Superior temporal gyrus (tissue), 1 donor: ENCODE data around the gene DGLUCY.
"Not testable (repeated sequence)": the region's sequence is repeated elsewhere in the genome, so short reads cannot be mapped to it uniquely, and the experiment has no call there.

Experiments
- DNase-seq: peaks from one replicate; pipeline ENCODE4 v3.0.0-alpha.2; 2016; ENCODE audit errors: extremely low spot score

DGLUCY gene

GRCh38 chr14:91257328-91258010, 143.6 kb downstream of the DGLUCY start:
- DNase-seq = peak; percentile 27

- no peak for DNase-seq
These were observed 144.2 kb downstream of the DGLUCY start for GRCh38 chr14:91258011-91258618.

- DNase-seq = no peak
These were observed 145.0 kb downstream of the DGLUCY start for GRCh38 chr14:91258876-91259275.

- DNase-seq = no peak
These were observed 147.2 kb downstream of the DGLUCY start for GRCh38 chr14:91261115-91261514.

- DNase-seq = no peak
These were observed 148.2 kb downstream of the DGLUCY start for GRCh38 chr14:91261986-91262549.

- DNase-seq = no peak
These were observed 149.5 kb downstream of the DGLUCY start for GRCh38 chr14:91263329-91263728.

GRCh38 chr14:91264151-91265150, 150.6 kb downstream of the DGLUCY start:
- no peak for DNase-seq

- no peak for DNase-seq
These were observed 151.5 kb downstream of the DGLUCY start for GRCh38 chr14:91265404-91265803.

GRCh38 chr14:91266276-91266675, 152.4 kb downstream of the DGLUCY start:
- DNase-seq = not testable (repeated sequence)

- no peak for DNase-seq
These were observed 154.1 kb downstream of the DGLUCY start for GRCh38 chr14:91267965-91268437.

GRCh38 chr14:91269076-91269991, 155.5 kb downstream of the DGLUCY start:
- DNase-seq = no peak

GRCh38 chr14:91270188-91270587, 156.3 kb downstream of the DGLUCY start:
- no peak for DNase-seq

GRCh38 chr14:91270619-91271018, 156.7 kb downstream of the DGLUCY start:
- DNase-seq = no peak

- DNase-seq = no peak
These were observed 157.8 kb downstream of the DGLUCY start for GRCh38 chr14:91271639-91272038.

- DNase-seq = no peak
These were observed 158.7 kb downstream of the DGLUCY start for GRCh38 chr14:91272341-91273272.

GRCh38 chr14:91273273-91273884, 159.5 kb downstream of the DGLUCY start:
- no peak for DNase-seq

GRCh38 chr14:91273885-91274273, 160.0 kb downstream of the DGLUCY start:
- DNase-seq = no peak

- no peak for DNase-seq
These were observed 160.9 kb downstream of the DGLUCY start for GRCh38 chr14:91274796-91275195.
